Stimulated activated CD4-positive, alpha-beta T cell treated with anti-CD3 and anti-CD28 coated beads, TNF-alpha, amount 100 ng/mL, for 48 hours (primary cell): ENCODE measurements around the gene ACOT6.
"Not testable (repeated sequence)": the region's sequence is repeated elsewhere in the genome, so short reads cannot be mapped to it uniquely, and the experiment has no call there.

Experiments
- DNase-seq, 3 donors: peaks; one replicate each; pipeline ENCODE4 v3.0.0-alpha.2; 2020; ENCODE audit warnings: low read depth in 3 of 3

The ACOT6 gene

GRCh38 chr14:73644531-73645247 lies 32.4 kb downstream of the ACOT6 start, which contains the start of gene DNAL1:
Gene DNAL1 (plus strand): TSS chr14:73644986. CDS start chr14:73645040, 54 bp downstream.
- peak; percentile 81 to 86 (median 83) for DNase-seq

GRCh38 chr14:73645248-73645610 lies 32.9 kb downstream of the ACOT6 start:
- no peak for DNase-seq

GRCh38 chr14:73651005-73651404 lies 38.7 kb downstream of the ACOT6 start:
- DNase-seq: no peak

- no peak for DNase-seq
Measured at GRCh38 chr14:73655851-73656250, 43.5 kb downstream of the ACOT6 start.

GRCh38 chr14:73659202-73659601 lies 46.9 kb downstream of the ACOT6 start:
- not testable (repeated sequence) for DNase-seq

- no peak for DNase-seq
Measured at GRCh38 chr14:73660511-73660910, 48.2 kb downstream of the ACOT6 start.

- DNase-seq: no peak
Measured at GRCh38 chr14:73661872-73662271, 49.6 kb downstream of the ACOT6 start.

- DNase-seq: no peak
Measured at GRCh38 chr14:73662487-73662943, 50.2 kb downstream of the ACOT6 start.

- DNase-seq: no peak
Measured at GRCh38 chr14:73663548-73664212, 51.4 kb downstream of the ACOT6 start.

- no peak for DNase-seq
Measured at GRCh38 chr14:73665130-73665529, 52.8 kb downstream of the ACOT6 start.

- DNase-seq: no peak
Measured at GRCh38 chr14:73666583-73666982, 54.3 kb downstream of the ACOT6 start.

- no peak for DNase-seq
Measured at GRCh38 chr14:73667854-73668253, 55.5 kb downstream of the ACOT6 start.
